GM15510 (cell line): ENCODE measurements around the gene GPSM3.

ENCODE experiments used
- POLR2A ChIP-seq: IDR thresholded peaks from 3 replicates; pipeline ENCODE4 v1.6.1; 2011; ENCODE audit warnings: borderline replicate concordance; ENCODE audit not compliant: insufficient read length; ENCODE audit errors: extremely low read depth

GPSM3 gene

DNA sequence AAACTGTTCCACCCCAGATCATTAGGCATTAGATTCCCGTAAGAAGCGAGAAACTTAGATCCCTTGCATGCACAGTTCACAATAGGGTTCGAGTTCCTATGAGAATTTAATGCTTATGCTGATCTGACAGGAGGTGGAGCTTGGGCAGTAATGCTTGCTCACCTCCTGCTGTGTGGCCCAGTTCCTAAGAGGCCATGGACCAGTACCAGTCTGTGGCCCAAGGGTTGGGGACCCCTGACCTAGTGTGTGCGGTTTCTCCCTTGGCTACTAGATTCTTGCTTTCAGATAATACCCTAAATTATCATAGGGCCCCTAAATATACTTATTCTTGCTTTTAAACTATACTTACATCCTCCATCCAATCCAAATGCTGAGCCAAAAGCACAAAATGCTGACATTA, 1.9 kb upstream of the GPSM3 start:
- no peak for TF ChIP-seq POLR2A

DNA sequence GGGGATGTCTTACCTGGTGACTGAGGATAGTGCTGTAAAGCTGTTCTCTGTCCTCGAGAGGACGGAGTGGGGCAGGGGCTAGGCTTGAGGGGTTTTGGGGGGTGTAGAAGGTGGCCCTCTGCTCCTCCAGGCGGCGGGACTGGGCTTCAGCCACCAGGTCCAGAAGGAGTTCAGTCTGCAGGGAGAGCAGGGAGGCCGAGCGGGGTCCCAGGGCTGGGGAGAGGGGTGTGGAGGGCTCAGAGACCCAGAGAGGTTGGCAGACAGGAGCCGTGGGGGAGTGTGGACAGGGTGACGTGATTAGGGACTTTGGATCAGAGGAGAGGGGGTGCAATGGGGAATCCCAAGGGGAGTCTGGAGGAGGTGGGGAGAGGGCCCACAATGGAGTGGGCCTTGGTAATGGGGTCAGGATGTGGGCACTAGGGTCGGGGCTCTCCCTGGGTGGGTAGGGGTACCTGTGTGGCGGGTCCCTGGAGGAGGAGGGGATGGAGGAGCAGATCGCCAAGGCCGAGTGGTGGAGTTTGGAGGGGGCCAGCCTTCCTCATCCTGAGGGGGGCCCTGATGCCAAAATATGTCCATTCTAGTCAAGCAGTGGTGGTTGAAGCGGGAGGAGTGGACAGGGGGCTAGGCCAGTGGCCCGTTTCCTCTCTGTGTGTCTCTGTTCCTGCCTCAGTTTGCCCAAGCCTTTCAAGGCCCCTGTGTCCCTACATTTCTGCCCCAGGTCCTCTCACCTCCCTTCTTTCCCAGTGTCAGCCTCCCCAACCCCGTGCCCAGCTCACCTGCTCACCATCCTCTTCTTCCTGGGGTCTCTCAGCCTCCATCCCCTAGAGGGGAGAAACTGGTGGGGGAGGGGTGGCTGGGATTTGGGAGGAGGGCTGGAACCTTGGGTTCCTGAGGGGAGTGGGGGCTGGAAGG, 491 bp downstream of the GPSM3 start:
- TF ChIP-seq POLR2A, result no peak

DNA sequence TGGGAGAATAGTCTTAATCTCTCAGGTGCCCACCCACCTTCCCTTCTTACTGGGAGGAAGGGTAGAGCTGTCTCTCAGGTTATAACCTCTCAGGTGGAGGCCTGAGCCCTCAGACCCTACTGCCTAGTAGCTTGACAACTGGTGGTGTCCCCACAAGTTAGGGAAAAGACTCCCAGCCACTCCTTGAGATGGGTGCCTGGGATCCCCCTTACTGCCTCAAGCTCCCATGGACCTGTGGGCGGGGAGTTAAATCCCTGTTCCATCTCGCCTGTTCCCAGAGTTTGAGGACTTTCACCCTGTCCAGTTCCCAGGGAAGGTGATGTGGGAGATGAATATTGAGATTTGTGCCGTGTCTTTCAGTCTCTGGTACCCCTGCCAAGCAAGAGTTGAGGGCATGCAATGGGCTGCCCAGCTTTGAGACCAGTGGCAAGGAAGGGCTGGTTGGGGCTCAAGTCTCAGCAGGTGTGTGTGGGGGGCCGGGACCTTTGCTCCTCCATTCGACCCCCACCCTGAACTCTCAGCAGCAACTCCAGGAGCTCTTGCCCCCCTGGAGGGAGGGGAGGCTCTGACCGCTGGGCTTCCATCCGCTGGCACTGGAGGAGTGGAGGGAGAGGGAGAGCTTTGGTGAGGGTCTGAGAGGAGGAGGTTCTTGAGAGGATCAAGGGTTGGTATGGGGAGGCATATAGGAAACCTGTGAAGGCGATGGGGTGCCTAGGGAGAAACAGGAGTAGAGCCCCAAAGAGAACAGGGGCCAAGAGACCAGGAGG, 1.3 kb downstream of the GPSM3 start:
- TF ChIP-seq POLR2A, result no peak

DNA sequence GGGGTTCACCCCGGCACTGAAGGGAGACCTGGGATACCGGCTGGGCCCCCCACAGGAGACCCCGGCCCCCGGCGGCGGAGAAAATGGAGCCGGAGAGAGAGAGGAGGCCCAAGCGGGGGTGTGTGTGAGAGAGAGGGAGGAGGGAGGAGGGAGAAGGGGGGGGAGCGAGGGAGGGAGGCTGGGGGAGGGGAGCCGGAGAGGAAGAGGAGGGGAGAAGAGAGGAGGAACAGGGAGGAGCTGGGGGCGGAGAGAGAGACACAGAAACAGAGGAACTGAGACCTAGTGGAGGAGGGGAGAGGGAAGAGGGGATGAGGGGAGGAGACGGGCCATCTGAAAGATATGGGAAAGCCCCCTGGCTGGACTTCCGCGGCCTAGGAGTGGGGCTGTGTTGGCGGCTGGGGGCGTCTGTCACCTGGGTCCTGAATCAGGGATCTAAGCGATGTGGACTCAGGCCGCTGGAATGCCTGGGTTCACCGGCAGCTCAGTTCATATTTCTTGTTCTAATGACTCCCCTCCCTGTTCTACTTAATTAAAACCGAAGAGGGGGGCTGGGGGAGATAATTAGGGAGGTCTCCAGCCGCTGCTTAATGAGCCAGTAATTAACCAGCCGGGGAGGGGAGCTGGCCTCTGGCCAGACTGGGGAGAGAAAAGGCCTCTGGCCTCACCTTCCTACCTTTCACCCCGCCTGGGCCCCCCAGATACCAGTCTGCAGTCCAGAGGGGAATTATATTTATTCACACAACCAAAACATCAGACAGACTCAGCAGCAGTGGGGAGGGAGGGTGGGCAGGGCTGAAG, 2.2 kb downstream of the GPSM3 start, which contains the start of gene PBX2:
PBX2 (minus strand) TSS at position 149 of the 798 bp plus-strand sequence. CDS start 287 bp downstream, outside the sequence.
- peak; percentile 68 for TF ChIP-seq POLR2A

DNA sequence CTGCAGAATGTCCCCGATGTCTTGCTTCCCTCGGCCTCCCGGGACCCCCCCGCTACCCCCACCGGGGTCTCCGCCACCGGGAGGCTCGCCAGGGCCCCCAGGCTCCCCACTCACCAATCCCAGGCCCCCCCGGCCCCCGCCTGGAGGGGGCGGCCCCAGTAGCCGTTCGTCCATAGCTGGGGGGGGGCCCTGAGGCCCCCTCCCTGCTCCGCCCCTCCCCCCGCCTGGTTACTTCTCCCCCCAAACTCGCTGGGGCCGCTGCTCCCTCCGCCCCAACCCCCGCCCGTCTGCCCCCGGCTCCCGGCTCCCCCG, 2.7 kb downstream of the GPSM3 start:
- no peak for TF ChIP-seq POLR2A

DNA sequence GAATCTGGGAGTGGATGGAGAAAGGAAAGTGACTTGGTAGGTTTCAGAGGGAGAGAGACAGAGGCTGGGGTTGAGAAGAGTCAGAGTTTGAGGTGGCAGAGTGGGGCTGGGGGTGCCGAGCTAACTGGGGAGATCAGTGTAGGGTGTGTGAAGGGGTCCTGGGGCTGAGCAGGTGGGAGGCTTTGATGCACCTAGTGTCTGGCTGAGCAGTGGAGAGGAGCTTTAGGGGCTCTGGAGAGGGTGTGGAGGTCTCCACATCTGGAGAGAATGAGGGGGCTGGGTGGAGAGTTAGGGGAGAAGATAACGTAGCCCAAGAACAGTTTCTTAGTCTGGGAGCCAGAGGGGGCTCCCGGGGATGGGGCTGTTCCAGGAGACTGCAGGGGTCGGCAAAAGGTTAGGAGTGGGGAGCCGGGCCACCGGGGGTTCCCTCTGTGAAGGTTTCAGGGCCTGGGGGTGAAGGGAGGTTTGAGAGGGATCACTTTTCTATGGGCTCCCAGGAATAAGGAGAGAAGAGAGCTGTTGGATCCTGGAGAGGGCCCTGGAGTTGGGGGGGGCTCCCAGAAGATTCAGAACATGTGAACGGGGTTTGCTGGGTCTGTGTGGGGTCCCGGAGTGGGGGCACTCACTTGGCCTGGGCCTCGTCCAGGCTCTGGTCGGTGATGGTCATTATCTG, 3.2 kb downstream of the GPSM3 start:
- TF ChIP-seq POLR2A, result no peak

DNA sequence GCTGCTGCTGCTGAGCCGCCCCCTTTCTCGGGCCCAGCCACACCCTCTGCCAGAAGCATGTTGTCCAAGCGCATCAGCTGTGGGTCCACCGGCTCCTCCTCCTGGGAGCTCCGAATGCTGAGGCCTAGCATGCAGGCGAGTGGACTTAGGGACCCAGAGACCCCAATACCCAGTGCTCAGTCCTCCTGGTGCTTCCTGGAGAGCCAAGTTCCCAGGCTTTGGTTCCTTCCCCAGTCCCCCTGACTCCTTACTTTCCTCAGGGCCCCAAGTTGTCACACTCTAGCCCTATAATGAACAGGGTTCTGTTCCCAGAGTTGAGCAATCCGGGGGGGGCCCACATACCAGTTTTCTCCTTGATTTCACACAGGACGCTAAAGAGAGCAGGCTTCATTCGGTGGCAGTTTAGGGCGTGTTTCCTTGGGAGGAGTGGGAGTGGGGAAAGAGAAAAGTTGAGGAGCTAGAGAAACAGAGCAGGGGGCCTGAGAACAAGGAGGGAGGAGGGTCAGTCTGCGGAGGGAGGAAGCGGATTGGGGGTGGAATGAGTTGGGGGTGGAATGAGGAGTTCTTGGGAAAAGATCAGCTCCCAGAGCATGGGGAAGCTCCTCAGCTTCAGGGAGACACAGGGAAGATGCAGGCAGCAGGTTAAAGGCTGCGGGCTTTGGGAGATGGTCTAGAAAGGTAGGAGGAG, 3.9 kb downstream of the GPSM3 start:
- TF ChIP-seq POLR2A, result no peak

DNA sequence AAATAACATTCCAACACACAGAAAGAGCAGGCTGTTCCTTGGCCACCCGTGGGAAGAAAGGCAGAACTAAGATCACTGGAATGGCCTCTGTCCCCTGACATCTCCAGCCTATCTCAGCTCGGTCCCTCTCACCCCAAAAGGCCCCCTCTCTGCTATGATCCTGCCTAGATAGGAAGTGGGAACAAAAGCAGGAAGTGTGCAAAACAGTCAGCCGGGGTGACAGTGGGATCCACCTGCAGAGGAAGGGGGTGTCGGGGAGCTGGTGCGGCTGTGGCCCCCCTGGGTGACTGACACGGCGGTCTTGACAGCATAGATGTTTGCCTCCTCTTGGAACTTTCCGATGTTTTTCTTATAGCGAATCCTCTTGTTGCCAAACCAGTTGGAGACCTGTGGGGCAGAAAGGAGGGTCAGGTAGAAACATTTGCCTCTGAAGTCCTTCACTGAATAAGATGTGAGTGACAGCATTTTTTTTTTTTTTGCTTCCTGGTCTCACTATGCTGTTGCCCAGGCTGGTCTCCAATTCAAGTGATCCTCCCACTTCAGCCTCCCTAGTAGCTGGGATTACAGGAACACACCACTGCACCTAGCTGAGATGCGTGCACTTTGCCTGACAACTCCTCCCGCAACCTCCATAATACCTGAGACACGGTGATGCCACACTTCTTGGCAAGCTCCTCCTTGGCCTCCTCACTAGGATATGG, 5.3 kb downstream of the GPSM3 start:
- no peak for TF ChIP-seq POLR2A

DNA sequence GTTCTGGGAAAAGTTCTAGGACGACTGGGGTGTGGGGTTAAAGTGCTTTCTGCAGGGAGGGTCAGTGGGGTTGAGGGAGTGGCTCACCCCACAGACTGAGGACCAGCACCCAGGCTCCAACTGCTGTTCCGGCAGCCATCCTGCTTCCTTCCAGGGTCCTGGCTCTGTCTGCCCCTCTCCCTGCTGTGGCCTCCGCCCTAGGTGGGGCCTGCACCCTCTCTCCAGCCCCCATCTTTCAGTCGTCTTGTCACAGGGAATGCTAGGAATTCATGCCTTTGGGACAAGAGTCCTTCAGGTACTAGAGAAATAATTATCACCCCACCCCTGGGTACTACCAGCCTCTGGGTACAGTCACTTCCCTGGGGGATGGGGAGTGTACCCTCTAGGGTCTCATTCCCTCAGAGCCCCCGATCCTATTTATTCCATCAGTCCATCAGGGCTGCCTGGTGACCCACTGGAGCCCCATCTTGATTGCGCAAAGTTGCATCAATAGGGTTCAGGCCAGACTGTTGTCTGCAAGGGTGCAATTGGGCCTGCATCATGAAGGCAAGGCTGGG, 8.3 kb downstream of the GPSM3 start, which contains the start of gene AGER:
AGER (minus strand) TSS at position 170 of the 557 bp plus-strand sequence; CDS start at position 139, 31 bp downstream.
- no peak for TF ChIP-seq POLR2A

DNA sequence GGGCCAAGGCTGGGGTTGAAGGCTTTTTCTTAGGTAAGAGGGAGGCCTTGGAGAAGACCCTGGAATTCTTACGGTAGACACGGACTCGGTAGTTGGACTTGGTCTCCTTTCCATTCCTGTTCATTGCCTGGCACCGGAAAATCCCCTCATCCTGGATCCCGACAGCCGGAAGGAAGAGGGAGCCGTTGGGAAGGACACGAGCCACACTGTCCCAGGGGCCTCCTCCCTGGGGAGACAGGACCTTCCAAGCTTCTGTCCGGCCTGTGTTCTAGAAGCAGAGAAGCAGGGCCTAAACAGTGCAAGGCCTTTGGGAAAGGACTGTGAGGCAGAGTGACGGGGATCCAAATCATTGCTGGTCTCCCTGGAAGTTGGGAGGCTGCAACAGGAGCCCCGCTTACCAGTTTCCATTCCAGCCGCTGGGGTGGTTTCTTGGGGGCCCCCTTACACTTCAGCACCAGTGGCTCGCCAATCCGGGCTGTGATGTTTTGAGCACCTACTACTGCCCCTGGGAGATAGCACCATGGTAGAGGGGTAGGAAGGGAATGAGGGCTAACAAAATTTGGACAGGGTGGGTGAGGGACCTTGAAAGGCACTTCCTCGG, 8.9 kb downstream of the GPSM3 start:
- no peak for TF ChIP-seq POLR2A

DNA sequence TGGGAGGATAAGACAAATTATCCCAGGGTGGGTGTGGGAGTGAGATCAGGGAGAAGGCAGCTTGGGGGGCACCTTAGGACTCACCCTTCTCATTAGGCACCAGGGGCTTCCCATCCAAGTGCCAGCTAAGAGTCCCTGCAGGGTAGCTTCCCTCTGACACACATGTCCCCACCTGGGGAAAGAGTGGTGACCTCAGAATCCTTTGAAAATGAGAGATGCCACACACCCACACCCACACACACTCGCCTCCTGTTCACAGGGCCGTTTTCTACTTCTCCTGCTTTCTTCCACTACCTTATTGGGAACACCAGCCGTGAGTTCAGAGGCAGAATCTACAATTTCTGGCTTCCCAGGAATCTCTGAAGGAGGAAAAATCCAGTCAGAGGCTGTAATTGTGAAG, 9.4 kb downstream of the GPSM3 start:
- no peak for TF ChIP-seq POLR2A

DNA sequence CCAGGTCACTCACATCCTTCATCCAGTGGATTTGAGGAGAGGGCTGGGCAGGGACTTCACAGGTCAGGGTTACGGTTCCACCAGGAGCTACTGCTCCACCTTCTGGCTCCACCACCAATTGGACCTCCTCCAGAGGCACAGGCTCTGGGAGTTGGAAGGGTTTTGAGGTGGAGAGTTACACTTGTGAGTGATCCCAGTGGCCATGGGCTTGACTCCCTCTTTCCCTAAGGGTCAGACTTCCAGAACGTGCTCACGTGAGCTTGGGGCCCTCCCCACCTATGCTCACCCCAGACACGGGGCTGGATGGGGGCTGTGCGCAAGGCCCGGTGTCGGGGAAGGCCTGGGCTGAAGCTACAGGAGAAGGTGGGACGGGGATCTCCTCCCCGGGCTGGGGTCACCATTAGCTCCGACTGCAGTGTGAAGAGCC, 9.9 kb downstream of the GPSM3 start:
- TF ChIP-seq POLR2A, result no peak
